Renal cortex interstitium (tissue), 11 donors: Measurements from ENCODE around the gene MR1. TPM values are rescaled to one million over a fixed set of nuclear protein-coding genes. Genes with fewer than 3 reads are reported as not detected.
A peak's percentile ranks its signal among the peaks of the same experiment; 100 is the strongest.

Experiments
- DNase-seq, 11 donors: peaks; one replicate each; pipeline ENCODE4 v3.0.0-alpha.2; 2013; ENCODE audit warnings: low read depth in 9 of 11, low spot score in 4 of 11; ENCODE audit errors: extremely low read depth in 1 of 11
- polyA plus RNA-seq, 3 donors: library from polyadenylated mRNA; unstranded; fragments of 120-200 nt; gene quantifications; one replicate each; pipeline ENCODE4 v1.2.1, GENCODE V29; 2013; ENCODE audit not compliant: insufficient read length in 3 of 3

MR1 gene
- polyA plus RNA-seq, 3 donors, result 2.7 to 5.8 (median 3.5) TPM

- no peak for DNase-seq
These were observed 53.1 kb downstream of the MR1 start for GRCh38 chr1:181086926-181087325.

- no peak for DNase-seq
These were observed 53.7 kb downstream of the MR1 start for GRCh38 chr1:181087400-181087901.

GRCh38 chr1:181088079-181089016 is 54.6 kb downstream of the MR1 start, which contains the start of gene IER5:
IER5 (plus strand) TSS chr1:181088700; CDS start chr1:181088903, 203 bp downstream.
- peak; percentile 91 to 95 (median 94) for DNase-seq

- DNase-seq, result no peak
These were observed 55.4 kb downstream of the MR1 start for GRCh38 chr1:181089017-181089675.

- peak in 1 of 11 donors; percentile 38 for DNase-seq
These were observed 56.1 kb downstream of the MR1 start for GRCh38 chr1:181089676-181090544.

- DNase-seq, result no peak
These were observed 56.9 kb downstream of the MR1 start for GRCh38 chr1:181090641-181091126.

- DNase-seq, result no peak
These were observed 57.7 kb downstream of the MR1 start for GRCh38 chr1:181091309-181092040.

- no peak for DNase-seq
These were observed 58.3 kb downstream of the MR1 start for GRCh38 chr1:181092056-181092455.

- DNase-seq, result no peak
These were observed 59.2 kb downstream of the MR1 start for GRCh38 chr1:181092883-181093458.

- no peak for DNase-seq
These were observed 60.8 kb downstream of the MR1 start for GRCh38 chr1:181094416-181095212.

GRCh38 chr1:181095260-181095659 is 61.5 kb downstream of the MR1 start:
- DNase-seq, result no peak

GRCh38 chr1:181095763-181096184 is 62.0 kb downstream of the MR1 start:
- DNase-seq, result no peak

- no peak for DNase-seq
These were observed 63.5 kb downstream of the MR1 start for GRCh38 chr1:181097242-181097641.

- DNase-seq, result no peak
These were observed 65.6 kb downstream of the MR1 start for GRCh38 chr1:181099152-181100014.

GRCh38 chr1:181100015-181100905 is 66.5 kb downstream of the MR1 start:
- DNase-seq, result no peak
